ENCODE results near the gene BCL6.

Gene BCL6

GRCh38 chr3:187738331-187739093 is 6.8 kb downstream of the BCL6 start:
- peak; percentile 93 for DNase-seq

- no peak for DNase-seq
Observed at GRCh38 chr3:187738071-187738330, 7.3 kb downstream of the BCL6 start.

DNA sequence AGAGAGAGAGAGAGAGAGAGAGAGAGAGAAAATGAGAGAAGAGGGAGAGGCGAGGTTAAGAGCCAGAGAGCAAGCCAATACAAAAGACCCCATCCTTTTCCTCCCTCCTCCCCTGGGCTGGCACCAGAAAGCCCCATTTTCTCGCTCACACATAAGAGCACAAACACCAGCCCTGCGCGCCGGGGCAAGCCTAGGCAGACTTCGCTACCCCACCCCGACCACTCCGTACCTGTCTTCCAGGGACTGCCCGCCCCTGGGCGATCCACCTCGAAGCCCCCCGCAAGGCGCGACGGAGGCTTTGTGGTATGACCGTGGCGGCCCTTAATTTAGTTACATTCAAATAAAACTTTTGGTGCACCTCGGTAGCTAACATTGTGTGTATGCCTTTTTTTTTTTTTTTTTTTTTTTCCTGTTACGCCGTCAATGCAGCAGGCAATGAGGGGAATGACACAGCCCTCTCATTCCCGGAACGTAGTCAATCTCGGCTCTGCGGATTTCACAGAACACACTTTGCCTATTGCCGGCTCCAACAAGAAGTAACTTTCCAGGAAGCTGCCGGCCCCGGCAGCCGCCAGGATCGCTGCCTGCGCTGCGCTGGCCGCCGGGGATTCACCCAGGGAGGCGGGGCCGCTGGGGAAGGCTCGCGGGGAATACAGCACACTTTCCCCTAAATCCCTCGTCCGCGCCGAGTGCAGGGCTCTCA is 7.7 kb downstream of the BCL6 start:
- peak; percentile 83 for DNase-seq

- no peak for DNase-seq
Observed at GRCh38 chr3:187737006-187737367, 8.3 kb downstream of the BCL6 start.

DNA sequence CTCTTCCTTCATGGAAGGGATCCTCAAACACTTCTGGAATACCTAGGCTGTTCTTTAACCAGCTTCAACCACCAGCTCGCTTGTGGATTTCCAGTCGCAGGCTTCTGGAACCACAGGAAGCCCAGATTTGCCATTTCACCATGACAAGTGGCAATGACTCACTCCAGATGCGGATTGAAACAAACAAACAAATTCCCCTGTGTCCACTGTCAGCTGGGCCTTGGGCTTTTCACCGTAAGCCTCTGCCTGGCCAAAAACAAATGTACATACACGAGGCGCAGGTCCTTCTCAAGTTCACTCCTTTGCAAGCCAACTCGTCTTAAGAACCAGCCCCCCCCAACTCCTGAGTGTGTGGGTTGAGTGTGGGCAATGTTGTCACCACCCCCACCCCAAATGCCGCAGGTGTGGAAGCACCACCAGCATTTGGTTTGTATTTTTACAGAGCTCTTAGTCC is 8.8 kb downstream of the BCL6 start:
- DNase-seq: no peak

GRCh38 chr3:187735837-187736236 is 9.4 kb downstream of the BCL6 start:
- DNase-seq: no peak

- DNase-seq: no peak
Observed at GRCh38 chr3:187735383-187735782, 9.9 kb downstream of the BCL6 start.

DNA sequence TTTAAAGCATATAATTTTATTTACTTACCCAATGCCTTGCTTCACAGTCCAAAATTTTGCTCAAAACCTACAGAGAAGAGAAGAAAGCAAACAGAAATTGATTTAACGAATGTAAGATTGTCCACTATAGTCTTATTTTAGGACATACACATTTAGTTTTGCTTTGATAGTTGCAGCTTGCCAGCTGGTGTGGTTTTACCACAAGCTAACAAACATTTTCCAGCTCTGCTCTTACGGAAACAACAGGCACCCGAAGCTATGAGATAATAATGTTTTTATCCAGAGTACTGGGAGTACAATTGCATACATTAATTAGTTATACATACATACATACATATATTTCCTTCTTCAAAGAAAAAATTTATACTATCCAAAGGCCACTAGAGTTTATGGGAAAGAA is 10.4 kb downstream of the BCL6 start:
- DNase-seq: no peak

- no peak for DNase-seq
Observed at GRCh38 chr3:187733371-187733770, 11.9 kb downstream of the BCL6 start.

- DNase-seq: no peak
Observed at GRCh38 chr3:187729598-187729997, 15.7 kb downstream of the BCL6 start.

DNA sequence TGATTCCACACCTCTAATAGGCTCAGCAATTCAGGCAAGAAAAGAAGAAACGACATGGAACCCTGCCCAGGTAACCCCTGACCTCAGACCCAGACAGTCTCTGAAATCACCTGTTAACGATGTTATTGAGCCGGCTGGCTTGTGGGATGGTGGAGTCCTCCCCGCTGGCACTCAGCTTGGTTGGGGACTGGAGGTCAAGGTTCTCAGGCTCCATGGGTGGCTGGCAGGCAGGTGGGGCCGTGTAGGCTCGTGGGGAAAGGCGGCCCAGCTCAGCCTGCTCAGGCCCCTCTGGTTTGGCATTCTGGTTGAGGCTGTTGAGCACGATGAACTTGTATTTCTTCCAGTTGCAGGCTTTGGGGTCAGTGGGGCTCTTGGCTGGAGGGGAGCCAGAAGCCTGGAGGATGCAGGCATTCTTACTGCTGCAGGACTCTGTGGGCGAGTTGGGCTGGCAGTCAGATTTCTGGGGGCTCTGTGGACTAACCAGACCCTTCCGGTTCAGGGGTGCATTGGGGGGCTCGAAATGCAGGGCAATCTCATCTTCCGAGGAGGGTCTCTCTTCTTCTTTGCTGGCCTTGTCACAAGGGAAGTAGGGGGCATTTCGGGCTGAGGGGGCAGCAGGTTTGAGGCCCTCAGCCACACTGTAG is 16.2 kb downstream of the BCL6 start:
- no peak for DNase-seq

DNA sequence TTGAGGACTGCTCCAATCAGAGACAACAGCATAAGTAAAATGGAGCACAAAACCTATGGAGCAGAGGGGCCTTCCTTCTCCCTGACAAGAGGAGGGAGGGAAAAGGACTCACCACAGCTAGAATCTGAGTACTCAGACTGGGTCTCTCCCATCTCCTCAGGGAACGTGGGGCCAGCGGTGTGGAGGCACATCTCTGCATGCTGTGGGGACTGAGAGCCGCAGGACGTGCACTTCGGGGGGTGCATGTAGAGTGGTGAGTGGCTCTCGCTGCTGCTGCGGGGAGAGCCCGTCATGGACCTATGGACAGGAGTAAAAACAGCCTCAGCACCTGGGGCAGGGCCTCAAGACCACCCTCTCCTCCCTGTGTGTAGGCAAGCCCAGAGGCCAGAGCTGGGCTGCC is 17.0 kb downstream of the BCL6 start:
- DNase-seq: no peak

DNA sequence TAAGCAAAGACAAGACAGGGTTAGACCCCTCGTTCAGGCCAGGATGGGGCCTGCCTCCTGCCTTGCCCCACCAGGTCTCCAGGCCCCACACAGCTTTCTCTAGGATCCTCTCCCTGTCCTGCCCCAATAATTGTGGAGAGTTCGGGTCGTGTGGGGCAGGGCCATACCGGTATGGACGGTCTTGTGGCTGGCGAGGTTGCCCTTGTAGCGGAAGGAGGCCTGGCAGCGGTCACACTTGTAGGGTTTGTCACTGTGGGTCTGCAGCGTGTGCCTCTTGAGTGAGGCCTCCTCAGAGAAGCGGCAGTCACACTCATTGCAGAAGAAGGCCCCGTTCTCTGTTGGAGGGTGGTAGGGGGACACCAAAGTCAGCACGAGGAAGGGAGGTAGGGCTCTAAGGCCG is 18.7 kb downstream of the BCL6 start:
- no peak for DNase-seq

DNA sequence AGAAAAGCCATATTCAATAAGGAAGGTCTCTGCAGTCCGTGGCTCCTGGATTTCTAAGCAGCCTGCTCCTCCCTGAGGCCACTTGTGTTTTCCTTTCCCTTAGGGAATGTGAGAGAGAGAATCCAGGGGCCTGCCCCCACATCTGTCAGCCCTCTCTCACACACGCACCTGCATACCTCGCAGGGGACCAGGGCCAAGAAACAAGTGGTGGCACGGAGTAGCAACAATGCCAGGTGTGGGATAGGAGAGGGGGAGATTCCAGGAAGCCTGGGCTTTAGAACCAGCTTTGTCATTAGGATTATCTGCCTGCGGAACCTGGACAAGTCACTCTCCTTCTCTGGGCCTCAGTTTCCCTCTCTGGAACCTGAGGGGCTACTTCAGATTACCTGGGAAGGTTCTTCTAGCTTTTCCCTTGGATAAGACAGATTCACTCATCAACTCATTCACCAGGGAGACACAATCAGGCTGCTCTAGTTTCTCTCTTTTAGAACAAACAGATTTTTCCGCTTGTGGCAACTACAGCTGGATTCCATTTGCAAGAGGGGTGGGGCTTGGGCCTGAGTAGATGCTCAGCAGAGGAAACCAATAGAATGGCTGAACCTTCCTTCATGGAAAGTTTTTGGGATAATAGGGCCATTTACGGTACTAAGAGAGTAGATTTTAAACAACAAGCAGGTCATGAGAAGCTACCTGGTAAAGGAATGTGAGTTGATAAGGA is 19.5 kb downstream of the BCL6 start:
- DNase-seq: no peak

- no peak for DNase-seq
Observed at GRCh38 chr3:187725224-187725623, 20.0 kb downstream of the BCL6 start.

GRCh38 chr3:187722206-187722612 is 23.1 kb downstream of the BCL6 start:
- no peak for DNase-seq

DNA sequence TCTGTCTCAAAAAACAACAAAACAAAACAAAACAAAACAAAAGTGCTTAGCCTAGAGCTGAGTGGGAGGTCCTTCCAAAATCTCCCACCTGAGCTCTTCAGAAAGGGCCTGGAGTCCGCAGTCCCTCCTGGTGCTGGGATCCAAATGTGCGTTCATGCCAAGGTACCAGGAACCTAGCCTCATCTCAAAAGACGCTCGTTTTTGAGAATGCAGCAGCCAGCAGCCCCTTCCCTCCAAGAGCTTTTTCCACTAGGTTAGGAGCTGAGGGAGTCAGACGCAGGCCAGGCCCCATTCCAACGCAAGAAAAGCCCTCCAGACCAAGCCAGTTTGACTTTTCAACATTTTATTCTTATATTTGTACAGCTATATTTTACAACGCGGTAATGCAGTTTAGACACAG is 24.2 kb downstream of the BCL6 start:
- no peak for DNase-seq

DNA sequence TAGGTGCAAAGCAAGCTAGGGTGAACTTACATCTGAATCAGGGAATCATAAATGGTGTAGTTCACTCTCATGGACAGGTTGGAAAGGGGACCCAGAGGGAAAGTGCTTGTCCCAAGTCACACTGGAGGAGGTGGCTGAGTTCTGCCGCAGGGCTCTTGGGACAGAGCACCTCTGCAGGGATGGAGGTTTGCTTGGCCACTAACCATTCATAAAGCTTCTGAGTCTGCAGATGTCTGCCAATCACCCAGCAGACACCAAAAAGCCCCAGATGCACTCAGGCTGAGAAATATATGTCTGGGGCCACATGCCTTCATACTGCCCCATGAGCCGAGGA is 25.0 kb downstream of the BCL6 start:
- DNase-seq: no peak

- DNase-seq: no peak
Observed at GRCh38 chr3:187719628-187720336, 25.5 kb downstream of the BCL6 start.

DNA sequence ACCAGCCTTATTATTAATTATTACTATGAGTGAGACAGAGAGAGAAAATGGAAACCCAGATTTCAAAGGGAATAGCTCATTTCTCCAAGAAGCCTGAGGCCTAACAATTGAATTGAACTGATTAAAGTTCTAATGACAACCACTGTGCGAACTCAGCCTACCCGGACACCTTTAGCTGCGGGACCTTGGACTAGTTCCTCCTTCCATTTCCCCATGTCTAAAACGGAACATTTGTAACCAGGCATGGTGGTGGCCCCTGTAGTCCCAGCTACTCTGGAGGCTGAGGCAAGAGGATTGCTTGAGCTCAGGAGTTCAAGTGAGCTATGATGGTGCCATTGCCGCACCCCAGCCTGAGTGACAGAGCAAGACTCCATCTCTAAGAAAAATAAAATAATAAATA is 26.5 kb downstream of the BCL6 start:
- no peak for DNase-seq

- DNase-seq: no peak
Observed at GRCh38 chr3:187717572-187717971, 27.7 kb downstream of the BCL6 start.

DNA sequence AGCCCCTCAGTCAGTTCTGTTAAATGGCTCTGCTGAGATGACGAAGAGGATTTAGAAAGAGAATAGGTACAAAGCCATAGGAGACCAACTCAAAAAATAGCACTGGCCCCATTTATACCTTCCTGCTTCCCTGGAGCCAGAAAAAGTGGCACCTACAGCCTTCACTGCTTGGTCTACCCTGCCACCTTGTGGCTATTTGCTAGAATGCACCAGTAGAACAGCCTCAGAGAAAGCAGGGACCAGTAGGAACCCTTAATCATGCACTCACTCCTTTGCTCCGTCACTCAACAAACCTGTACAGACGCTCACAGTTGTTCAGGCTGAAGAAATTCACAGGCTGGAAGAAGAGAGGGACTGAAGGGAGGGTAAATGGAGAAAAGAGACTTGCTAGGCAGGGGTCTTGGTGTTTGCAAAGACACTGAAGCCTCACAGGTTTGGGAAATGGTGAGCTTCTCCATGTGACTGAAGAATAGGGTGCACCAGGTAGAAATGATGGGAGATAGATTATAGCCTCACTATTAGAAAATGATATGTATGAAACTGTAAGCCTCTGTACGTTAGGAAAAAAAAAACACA is 30.8 kb downstream of the BCL6 start:
- DNase-seq: peak; percentile 74

GRCh38 chr3:187713504-187713903 is 31.8 kb downstream of the BCL6 start:
- no peak for DNase-seq

Data from right forelimb (tissue), 1 donor.